GM03348 (cell line): Measurements from ENCODE around the gene CITED2.
A peak's percentile ranks its signal among the peaks of the same experiment; 100 is the strongest.
"Not testable (repeated sequence)": the region's sequence is repeated elsewhere in the genome, so short reads cannot be mapped to it uniquely, and the experiment has no call there.

Source experiments
- DNase-seq: peaks from one replicate; pipeline ENCODE4 v3.0.0; 2012; ENCODE audit warnings: low spot score

The CITED2 gene

GRCh38 chr6:139374357-139375225, at the start of gene CITED2:
CITED2 (minus strand) TSS chr6:139374648; CDS start chr6:139373944, 704 bp downstream.
- DNase-seq: peak; percentile 90

- no peak for DNase-seq
Observed at GRCh38 chr6:139423037-139423703, 48.7 kb upstream of the CITED2 start.

- no peak for DNase-seq
Observed at GRCh38 chr6:139422105-139423036, 47.9 kb upstream of the CITED2 start.

- no peak for DNase-seq
Observed at GRCh38 chr6:139418481-139419132, 44.2 kb upstream of the CITED2 start.

- no peak for DNase-seq
Observed at GRCh38 chr6:139416146-139416545, 41.7 kb upstream of the CITED2 start.

GRCh38 chr6:139415365-139415764, 40.9 kb upstream of the CITED2 start:
- DNase-seq: no peak

- DNase-seq: not testable (repeated sequence)
Observed at GRCh38 chr6:139412103-139412502, 37.7 kb upstream of the CITED2 start.

- DNase-seq: peak; percentile 54
Observed at GRCh38 chr6:139409026-139409425, 34.6 kb upstream of the CITED2 start.

GRCh38 chr6:139407718-139408222, 33.3 kb upstream of the CITED2 start:
- peak; percentile 86 for DNase-seq

GRCh38 chr6:139406577-139407343, 32.3 kb upstream of the CITED2 start:
- DNase-seq: no peak

- DNase-seq: peak; percentile 79
Observed at GRCh38 chr6:139402876-139403386, 28.5 kb upstream of the CITED2 start.

GRCh38 chr6:139398658-139399057, 24.2 kb upstream of the CITED2 start:
- DNase-seq: no peak

GRCh38 chr6:139395891-139396301, 21.4 kb upstream of the CITED2 start:
- no peak for DNase-seq

GRCh38 chr6:139395371-139395770, 20.9 kb upstream of the CITED2 start:
- DNase-seq: no peak

- DNase-seq: no peak
Observed at GRCh38 chr6:139394027-139394649, 19.7 kb upstream of the CITED2 start.

GRCh38 chr6:139392794-139393193, 18.3 kb upstream of the CITED2 start:
- DNase-seq: peak; percentile 16

GRCh38 chr6:139391709-139392108, 17.3 kb upstream of the CITED2 start:
- no peak for DNase-seq

- no peak for DNase-seq
Observed at GRCh38 chr6:139390447-139390846, 16.0 kb upstream of the CITED2 start.

GRCh38 chr6:139388384-139388783, 13.9 kb upstream of the CITED2 start:
- DNase-seq: no peak

GRCh38 chr6:139386404-139386803, 12.0 kb upstream of the CITED2 start:
- DNase-seq: no peak
